Panc1 (cell line): ENCODE data around the gene CANT1.

ENCODE experiments used
- POLR2AphosphoS5 ChIP-seq: IDR thresholded peaks from 2 replicates; pipeline ENCODE4 v1.6.1; 2012; ENCODE audit warnings: mild to moderate bottlenecking, low read depth, low read length, moderate library complexity
- SIN3A ChIP-seq: IDR thresholded peaks from 2 replicates; pipeline ENCODE4 v1.6.1; 2012; ENCODE audit warnings: low read depth, mild to moderate bottlenecking, low read length, moderate library complexity, borderline replicate concordance; ENCODE audit not compliant: insufficient read depth
- TCF7L2 ChIP-seq: IDR thresholded peaks from 2 replicates; pipeline ENCODE4 v1.6.1; 2011; ENCODE audit warnings: mild to moderate bottlenecking, low read depth, low read length, inconsistent platforms
- TF ChIP-seq, protein P1 (sequence below): fragments of 450-650 bp; IDR thresholded peaks from 2 replicates; pipeline ENCODE4 v1.5.1; 2017; ENCODE audit warnings: mild to moderate bottlenecking
- TF ChIP-seq, protein P2 (sequence below), 2 experiments: IDR thresholded peaks; 2 replicates each; pipeline ENCODE4 v1.6.1; 2011 to 2012; ENCODE audit warnings: low read depth in 2 of 2, control low read depth in 1 of 2, low read length in 1 of 2, mild to moderate bottlenecking in 1 of 2, moderate library complexity in 1 of 2; ENCODE audit not compliant: insufficient read depth in 1 of 2

GRCh38 chr17:78974635-78975591, 34.7 kb downstream of the CANT1 start:
- TF ChIP-seq, protein P1, sequence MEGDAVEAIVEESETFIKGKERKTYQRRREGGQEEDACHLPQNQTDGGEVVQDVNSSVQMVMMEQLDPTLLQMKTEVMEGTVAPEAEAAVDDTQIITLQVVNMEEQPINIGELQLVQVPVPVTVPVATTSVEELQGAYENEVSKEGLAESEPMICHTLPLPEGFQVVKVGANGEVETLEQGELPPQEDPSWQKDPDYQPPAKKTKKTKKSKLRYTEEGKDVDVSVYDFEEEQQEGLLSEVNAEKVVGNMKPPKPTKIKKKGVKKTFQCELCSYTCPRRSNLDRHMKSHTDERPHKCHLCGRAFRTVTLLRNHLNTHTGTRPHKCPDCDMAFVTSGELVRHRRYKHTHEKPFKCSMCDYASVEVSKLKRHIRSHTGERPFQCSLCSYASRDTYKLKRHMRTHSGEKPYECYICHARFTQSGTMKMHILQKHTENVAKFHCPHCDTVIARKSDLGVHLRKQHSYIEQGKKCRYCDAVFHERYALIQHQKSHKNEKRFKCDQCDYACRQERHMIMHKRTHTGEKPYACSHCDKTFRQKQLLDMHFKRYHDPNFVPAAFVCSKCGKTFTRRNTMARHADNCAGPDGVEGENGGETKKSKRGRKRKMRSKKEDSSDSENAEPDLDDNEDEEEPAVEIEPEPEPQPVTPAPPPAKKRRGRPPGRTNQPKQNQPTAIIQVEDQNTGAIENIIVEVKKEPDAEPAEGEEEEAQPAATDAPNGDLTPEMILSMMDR: no peak
- TF ChIP-seq POLR2AphosphoS5 (no peak), SIN3A (no peak), TCF7L2 (no peak)
- TF ChIP-seq, protein P2, sequence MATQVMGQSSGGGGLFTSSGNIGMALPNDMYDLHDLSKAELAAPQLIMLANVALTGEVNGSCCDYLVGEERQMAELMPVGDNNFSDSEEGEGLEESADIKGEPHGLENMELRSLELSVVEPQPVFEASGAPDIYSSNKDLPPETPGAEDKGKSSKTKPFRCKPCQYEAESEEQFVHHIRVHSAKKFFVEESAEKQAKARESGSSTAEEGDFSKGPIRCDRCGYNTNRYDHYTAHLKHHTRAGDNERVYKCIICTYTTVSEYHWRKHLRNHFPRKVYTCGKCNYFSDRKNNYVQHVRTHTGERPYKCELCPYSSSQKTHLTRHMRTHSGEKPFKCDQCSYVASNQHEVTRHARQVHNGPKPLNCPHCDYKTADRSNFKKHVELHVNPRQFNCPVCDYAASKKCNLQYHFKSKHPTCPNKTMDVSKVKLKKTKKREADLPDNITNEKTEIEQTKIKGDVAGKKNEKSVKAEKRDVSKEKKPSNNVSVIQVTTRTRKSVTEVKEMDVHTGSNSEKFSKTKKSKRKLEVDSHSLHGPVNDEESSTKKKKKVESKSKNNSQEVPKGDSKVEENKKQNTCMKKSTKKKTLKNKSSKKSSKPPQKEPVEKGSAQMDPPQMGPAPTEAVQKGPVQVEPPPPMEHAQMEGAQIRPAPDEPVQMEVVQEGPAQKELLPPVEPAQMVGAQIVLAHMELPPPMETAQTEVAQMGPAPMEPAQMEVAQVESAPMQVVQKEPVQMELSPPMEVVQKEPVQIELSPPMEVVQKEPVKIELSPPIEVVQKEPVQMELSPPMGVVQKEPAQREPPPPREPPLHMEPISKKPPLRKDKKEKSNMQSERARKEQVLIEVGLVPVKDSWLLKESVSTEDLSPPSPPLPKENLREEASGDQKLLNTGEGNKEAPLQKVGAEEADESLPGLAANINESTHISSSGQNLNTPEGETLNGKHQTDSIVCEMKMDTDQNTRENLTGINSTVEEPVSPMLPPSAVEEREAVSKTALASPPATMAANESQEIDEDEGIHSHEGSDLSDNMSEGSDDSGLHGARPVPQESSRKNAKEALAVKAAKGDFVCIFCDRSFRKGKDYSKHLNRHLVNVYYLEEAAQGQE (IDR thresholded peaks at IDR 0.05; ENCODE audit: insufficient read depth in 1 of 2, low read depth in 2 of 2, low read length in 1 of 2): no peak
